ENCODE results near the gene ZSCAN31.

ZSCAN31 gene

GRCh38 chr6:28322661-28323060 lies 13.3 kb downstream of the ZSCAN31 start:
- TF ChIP-seq SIN3A (IDR thresholded peaks at IDR 0.05; ENCODE audit: borderline replicate concordance, insufficient read depth, low read length), result no peak
- TF ChIP-seq FOXP2 (optimal IDR thresholded peaks at IDR 0.05; ENCODE audit: borderline replicate concordance, extremely low read depth, extremely low read length, insufficient read depth), result no peak
- no peak for TF ChIP-seq REST (IDR thresholded peaks at IDR 0.05; ENCODE audit: insufficient read depth in 1 of 2, low read depth in 2 of 2, low read length in 2 of 2)
- TF ChIP-seq POLR2AphosphoS5 (IDR thresholded peaks at IDR 0.05; ENCODE audit: low read depth, low read length), result no peak
- no peak for TF ChIP-seq TAF1 (IDR thresholded peaks at IDR 0.05; ENCODE audit: borderline replicate concordance, insufficient read depth, low read length)

- TF ChIP-seq FOXP2 (optimal IDR thresholded peaks at IDR 0.05; ENCODE audit: borderline replicate concordance, extremely low read depth, extremely low read length, insufficient read depth), result no peak
- no peak for TF ChIP-seq TAF1 (IDR thresholded peaks at IDR 0.05; ENCODE audit: borderline replicate concordance, insufficient read depth, low read length)
Observed at GRCh38 chr6:28315628-28316027, 20.3 kb downstream of the ZSCAN31 start.

- TF ChIP-seq TAF1 (IDR thresholded peaks at IDR 0.05; ENCODE audit: borderline replicate concordance, insufficient read depth, low read length) (no peak), REST (IDR thresholded peaks at IDR 0.05; ENCODE audit: insufficient read depth in 1 of 2, low read depth in 2 of 2, low read length in 2 of 2) (no peak), FOXP2 (optimal IDR thresholded peaks at IDR 0.05; ENCODE audit: borderline replicate concordance, extremely low read depth, extremely low read length, insufficient read depth) (no peak), SIN3A (IDR thresholded peaks at IDR 0.05; ENCODE audit: borderline replicate concordance, insufficient read depth, low read length) (no peak), POLR2AphosphoS5 (IDR thresholded peaks at IDR 0.05; ENCODE audit: low read depth, low read length) (no peak)
Observed at GRCh38 chr6:28312939-28313338, 23.0 kb downstream of the ZSCAN31 start.

- no peak for TF ChIP-seq FOXP2 (optimal IDR thresholded peaks at IDR 0.05; ENCODE audit: borderline replicate concordance, extremely low read depth, extremely low read length, insufficient read depth)
- TF ChIP-seq SIN3A (IDR thresholded peaks at IDR 0.05; ENCODE audit: borderline replicate concordance, insufficient read depth, low read length), result no peak
- TF ChIP-seq REST (IDR thresholded peaks at IDR 0.05; ENCODE audit: insufficient read depth in 1 of 2, low read depth in 2 of 2, low read length in 2 of 2), result no peak
- TF ChIP-seq POLR2AphosphoS5 (IDR thresholded peaks at IDR 0.05; ENCODE audit: low read depth, low read length), result no peak
- no peak for TF ChIP-seq TAF1 (IDR thresholded peaks at IDR 0.05; ENCODE audit: borderline replicate concordance, insufficient read depth, low read length)
Observed at GRCh38 chr6:28311139-28311823, 24.7 kb downstream of the ZSCAN31 start.

- TF ChIP-seq FOXP2 (optimal IDR thresholded peaks at IDR 0.05; ENCODE audit: borderline replicate concordance, extremely low read depth, extremely low read length, insufficient read depth), result no peak
- TF ChIP-seq REST (IDR thresholded peaks at IDR 0.05; ENCODE audit: insufficient read depth in 1 of 2, low read depth in 2 of 2, low read length in 2 of 2), result no peak
- no peak for TF ChIP-seq SIN3A (IDR thresholded peaks at IDR 0.05; ENCODE audit: borderline replicate concordance, insufficient read depth, low read length)
- no peak for TF ChIP-seq POLR2AphosphoS5 (IDR thresholded peaks at IDR 0.05; ENCODE audit: low read depth, low read length)
- TF ChIP-seq TAF1 (IDR thresholded peaks at IDR 0.05; ENCODE audit: borderline replicate concordance, insufficient read depth, low read length), result no peak
Observed at GRCh38 chr6:28303570-28303969, 32.4 kb downstream of the ZSCAN31 start.

Data from PFSK-1 (cell line).